Dendritic cell treated with granulocyte-macrophage colony-stimulating factor and Interleukin-4, amounts not matched to agents 40 ng/mL and 50 ng/mL, for 4 days (primary cell): ENCODE measurements around the gene GNMT.

ENCODE experiments used
- H3K27ac Mint-ChIP-seq: one replicate; pipeline ENCODE4 v1.8.0; 2022; ENCODE audit warnings: mild to moderate bottlenecking, mixed read lengths
- H3K27me3 Mint-ChIP-seq: one replicate; pipeline ENCODE4 v1.8.0; 2022; ENCODE audit warnings: mild to moderate bottlenecking, mixed read lengths
- H3K36me3 Mint-ChIP-seq: one replicate; pipeline ENCODE4 v1.8.0; 2022; ENCODE audit warnings: low read depth, mixed read lengths
- H3K4me1 Mint-ChIP-seq: one replicate; pipeline ENCODE4 v1.8.0; 2022; ENCODE audit warnings: low read depth, mixed read lengths
- H3K4me3 Mint-ChIP-seq: one replicate; pipeline ENCODE4 v1.8.0; 2022; ENCODE audit warnings: mild to moderate bottlenecking, moderate library complexity, mixed read lengths
- H3K9me3 Mint-ChIP-seq: one replicate; pipeline ENCODE4 v1.8.0; 2022; ENCODE audit warnings: mixed read lengths
- intact Hi-C: fragments of 100-400 bp; cut with micrococcal nuclease; formaldehyde crosslinking; loops from one replicate; pipeline ENCODE4 v1.15.0; 2022

GNMT gene

GRCh38 chr6:42974919-42975505 lies 14.5 kb downstream of the GNMT start:
- Mint-ChIP-seq H3K27ac (no peak overlapping the region), H3K4me1 (peaks cover 46% of the 10 kb centered on the region)
- intact Hi-C loops: no loop called here

GRCh38 chr6:42978487-42978838 lies 17.9 kb downstream of the GNMT start:
- Mint-ChIP-seq H3K36me3 (peaks cover 28% of the 10 kb centered on the region), H3K4me3 (peak overlapping the region; percentile 92), H3K9me3 (no peaks in the 10 kb centered on the region), H3K27me3 (no peaks in the 10 kb centered on the region), H3K4me1 (peaks cover 39% of the 10 kb centered on the region), H3K27ac (peak overlapping the region; percentile 97)
- intact Hi-C loops: no loop called here

More at GRCh38 chr6:42974919-42975505, 14.5 kb downstream of the GNMT start:
- Mint-ChIP-seq H3K9me3 (no peaks in the 10 kb centered on the region), H3K36me3 (peaks cover 29% of the 10 kb centered on the region), H3K27me3 (no peaks in the 10 kb centered on the region), H3K4me3 (no peak overlapping the region)

- Mint-ChIP-seq H3K27me3 (no peaks in the 10 kb centered on the region), H3K27ac (peak within 1 kb of the TSS; percentile 97), H3K4me3 (peak within 1 kb of the TSS; percentile 92), H3K4me1 (peaks cover 44% of the 10 kb centered on the region), H3K9me3 (no peaks in the 10 kb centered on the region), H3K36me3 (peaks cover 22% of the 10 kb centered on the region)
- intact Hi-C loops: no loop called here
Measured at GRCh38 chr6:42978839-42979522, 18.4 kb downstream of the GNMT start, which contains the start of gene PEX6. Gene PEX6, minus strand, starts transcription at chr6:42979181. Its CDS starts 31 bp downstream, at chr6:42979150.

DNA sequence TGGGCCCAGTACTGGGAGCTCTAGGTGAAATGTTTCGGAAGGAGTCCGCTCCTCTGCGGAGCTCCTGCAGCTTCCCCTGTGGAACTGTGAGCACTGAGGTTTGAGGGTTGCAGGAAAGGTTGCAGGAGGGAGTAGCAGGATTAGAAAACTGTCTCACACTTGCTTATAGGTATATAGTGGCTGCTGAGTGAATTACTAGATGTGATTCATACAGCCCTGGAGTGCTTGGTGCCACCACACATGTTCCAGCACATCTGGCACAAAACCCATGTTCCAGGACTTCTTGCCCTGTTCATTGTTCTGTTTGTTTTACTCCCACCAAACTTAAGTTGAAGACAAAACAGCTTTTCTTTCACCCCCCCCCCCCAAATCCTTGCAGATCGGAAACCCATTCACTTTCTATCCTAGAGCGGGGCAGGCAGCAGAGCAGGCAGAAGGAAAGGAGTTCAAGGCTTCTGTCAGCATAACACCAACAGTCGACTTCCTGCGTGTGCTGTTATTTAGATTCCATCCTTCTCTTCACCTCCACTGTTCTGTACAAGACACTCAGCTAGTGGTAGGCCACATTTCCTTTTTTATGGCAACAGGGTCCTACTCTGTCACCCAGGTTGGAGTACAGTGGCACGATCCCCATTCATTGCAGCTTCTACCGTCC lies 19.1 kb downstream of the GNMT start:
- peak overlapping the region; percentile 92 for H3K4me3 Mint-ChIP-seq
- H3K27me3 Mint-ChIP-seq: no peaks in the 10 kb centered on the region
- peak overlapping the region; percentile 97 for H3K27ac Mint-ChIP-seq
- H3K9me3 Mint-ChIP-seq: no peaks in the 10 kb centered on the region
- H3K4me1 Mint-ChIP-seq: peaks cover 46% of the 10 kb centered on the region
- peaks cover 22% of the 10 kb centered on the region for H3K36me3 Mint-ChIP-seq
- intact Hi-C loops: loop anchor here (5.0 to 10.0 kb wide), 2 partner anchors 47 to 75 kb away; partner anchors contain the start of genes CUL7, KLC4 and MRPL2

DNA sequence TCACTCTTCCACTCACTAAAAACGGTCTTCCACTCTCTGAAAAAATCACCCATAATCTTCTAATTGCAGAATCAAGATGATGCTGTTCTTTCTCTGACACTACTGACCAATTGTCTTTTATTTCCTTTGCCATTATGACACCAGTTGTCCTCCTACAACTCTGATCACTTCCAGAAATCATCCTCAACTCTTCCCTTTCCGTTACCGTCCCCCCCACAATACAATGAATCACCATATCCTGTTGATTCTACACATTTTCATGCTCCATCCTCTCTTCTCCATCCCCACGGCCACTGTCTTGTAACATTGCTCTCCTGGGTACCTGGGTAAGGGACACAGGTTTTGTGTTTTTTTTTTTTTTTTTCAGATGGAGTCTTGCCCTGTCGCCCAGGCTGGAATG lies 21.3 kb downstream of the GNMT start:
- H3K27ac Mint-ChIP-seq: no peak overlapping the region

GRCh38 chr6:42984001-42984923 lies 23.7 kb downstream of the GNMT start, which contains the start of gene PPP2R5D:
Gene PPP2R5D, plus strand, starts transcription at chr6:42984570. Its CDS starts 108 bp downstream, at chr6:42984678.
- Mint-ChIP-seq H3K27me3 (no peaks in the 10 kb centered on the region), H3K4me3 (peak within 1 kb of the TSS; percentile 80), H3K36me3 (peaks cover 25% of the 10 kb centered on the region), H3K27ac (peak within 1 kb of the TSS; percentile 80), H3K9me3 (no peaks in the 10 kb centered on the region), H3K4me1 (peaks cover 70% of the 10 kb centered on the region)
- intact Hi-C loops: loop anchor here (2.0 to 10.0 kb wide), 3 partner anchors 31 to 71 kb away; partner anchors contain the start of genes CUL7, KLC4, KLHDC3 and MRPL2

More for the DNA sequence above, 21.3 kb downstream of the GNMT start:
- no peaks in the 10 kb centered on the region for H3K27me3 Mint-ChIP-seq
- peaks cover 26% of the 10 kb centered on the region for H3K36me3 Mint-ChIP-seq
- H3K4me1 Mint-ChIP-seq: peaks cover 64% of the 10 kb centered on the region
- no peaks in the 10 kb centered on the region for H3K9me3 Mint-ChIP-seq
- no peak overlapping the region for H3K4me3 Mint-ChIP-seq
- intact Hi-C loops: loop anchor here (5.0 to 10.0 kb wide), 2 partner anchors 50 to 73 kb away; partner anchors contain the start of genes CUL7, KLC4 and MRPL2

- no peaks in the 10 kb centered on the region for H3K27me3 Mint-ChIP-seq
- peaks cover 66% of the 10 kb centered on the region for H3K4me1 Mint-ChIP-seq
- peak overlapping the region; percentile 80 for H3K27ac Mint-ChIP-seq
- intact Hi-C loops: loop anchor here (2.0 to 10.0 kb wide), 3 partner anchors 30 to 70 kb away; partner anchors contain the start of genes CUL7, KLC4, KLHDC3 and MRPL2
- peak overlapping the region; percentile 80 for H3K4me3 Mint-ChIP-seq
- peaks cover 32% of the 10 kb centered on the region for H3K36me3 Mint-ChIP-seq
- no peaks in the 10 kb centered on the region for H3K9me3 Mint-ChIP-seq
Measured at GRCh38 chr6:42984924-42985475, 24.4 kb downstream of the GNMT start.

DNA sequence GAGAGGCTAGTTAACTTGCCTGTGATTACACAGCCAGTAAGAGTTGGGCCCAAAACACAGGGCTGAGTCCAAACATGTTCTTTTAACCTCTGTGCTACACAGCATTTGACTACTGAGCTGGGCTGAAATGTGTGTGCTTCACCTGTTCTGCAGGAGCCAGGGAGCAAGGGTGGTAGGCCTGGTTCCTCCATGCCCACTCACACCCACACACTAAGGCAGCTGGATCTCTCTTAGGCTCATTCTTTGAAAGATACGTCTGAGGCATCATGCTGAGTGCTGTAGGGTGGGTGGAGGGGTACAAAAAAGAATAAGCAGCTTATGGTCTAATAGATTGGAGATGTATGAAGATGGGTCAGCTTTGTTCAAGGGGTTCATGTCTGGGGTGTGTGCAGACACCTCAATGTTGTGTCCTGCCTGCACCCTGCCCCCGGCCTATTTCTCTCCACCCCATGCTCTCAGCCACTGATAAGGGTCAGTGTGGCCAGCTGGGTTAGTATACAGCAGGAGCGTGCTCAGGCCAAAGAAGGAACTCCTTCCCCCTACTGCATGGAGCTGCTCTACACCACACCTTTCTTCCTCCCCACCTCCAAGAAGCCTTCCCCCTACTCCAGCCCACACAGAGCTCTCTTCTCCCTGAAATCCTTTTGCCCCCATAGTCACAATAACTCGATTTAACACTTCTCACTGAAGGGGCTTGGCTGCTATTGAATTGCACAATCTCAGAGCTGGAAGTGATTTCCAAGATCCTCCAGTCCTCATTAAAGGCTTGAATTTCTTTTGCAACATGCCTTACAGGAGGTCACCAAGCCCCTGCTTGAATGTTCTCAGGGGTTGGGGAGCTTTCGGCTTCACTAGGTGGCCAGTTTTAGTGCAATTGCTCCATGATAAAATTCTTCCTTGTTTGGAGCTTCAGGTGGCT lies 27.2 kb downstream of the GNMT start:
- peaks cover 56% of the 10 kb centered on the region for H3K4me1 Mint-ChIP-seq
- no peak overlapping the region for H3K4me3 Mint-ChIP-seq
- H3K27me3 Mint-ChIP-seq: no peaks in the 10 kb centered on the region
- H3K36me3 Mint-ChIP-seq: peaks cover 60% of the 10 kb centered on the region
- no peak overlapping the region for H3K27ac Mint-ChIP-seq
- no peaks in the 10 kb centered on the region for H3K9me3 Mint-ChIP-seq
- intact Hi-C loops: loop anchor here (10.0 kb wide), 1 partner anchor 67 kb away; the partner anchor contains the start of genes CUL7, KLC4 and MRPL2

- no peak overlapping the region for H3K27ac Mint-ChIP-seq
- peaks cover 65% of the 10 kb centered on the region for H3K36me3 Mint-ChIP-seq
- no peak overlapping the region for H3K4me3 Mint-ChIP-seq
- H3K4me1 Mint-ChIP-seq: peaks cover 54% of the 10 kb centered on the region
- no peaks in the 10 kb centered on the region for H3K9me3 Mint-ChIP-seq
- intact Hi-C loops: loop anchor here (10.0 kb wide), 1 partner anchor 66 kb away; the partner anchor contains the start of genes CUL7, KLC4 and MRPL2
- H3K27me3 Mint-ChIP-seq: no peaks in the 10 kb centered on the region
Measured at GRCh38 chr6:42988486-42989020, 28.0 kb downstream of the GNMT start.

DNA sequence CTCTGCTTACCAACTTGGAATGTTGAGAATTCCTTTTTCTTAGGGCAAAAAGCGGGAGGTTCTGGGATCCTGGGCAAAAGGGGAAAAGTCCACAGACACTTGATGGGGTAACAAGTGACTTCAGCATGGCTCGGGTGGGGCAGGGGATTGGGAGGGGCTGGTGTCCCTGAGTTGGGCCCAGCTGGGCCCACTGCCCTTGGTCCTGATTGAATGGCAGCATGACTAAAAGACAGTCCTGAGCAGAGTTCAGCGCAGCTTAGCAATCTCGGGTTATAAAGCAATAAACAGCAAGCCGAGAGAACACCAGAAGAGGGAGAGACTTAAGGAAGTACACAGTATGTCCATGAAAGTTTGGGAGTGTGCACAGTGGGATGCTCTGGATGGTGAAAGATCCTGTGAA lies 29.4 kb downstream of the GNMT start:
- Mint-ChIP-seq H3K9me3 (no peaks in the 10 kb centered on the region), H3K4me1 (peaks cover 46% of the 10 kb centered on the region), H3K36me3 (peaks cover 64% of the 10 kb centered on the region), H3K4me3 (no peak overlapping the region), H3K27me3 (no peaks in the 10 kb centered on the region), H3K27ac (no peak overlapping the region)
- intact Hi-C loops: loop anchor here (10.0 kb wide), 1 partner anchor 65 kb away; the partner anchor contains the start of genes CUL7, KLC4 and MRPL2

GRCh38 chr6:42993445-42993844 lies 32.9 kb downstream of the GNMT start:
- peaks cover 62% of the 10 kb centered on the region for H3K36me3 Mint-ChIP-seq
- intact Hi-C loops: no loop called here
- H3K27me3 Mint-ChIP-seq: no peaks in the 10 kb centered on the region
- H3K4me1 Mint-ChIP-seq: peaks cover 11% of the 10 kb centered on the region
- no peak overlapping the region for H3K27ac Mint-ChIP-seq
- no peaks in the 10 kb centered on the region for H3K9me3 Mint-ChIP-seq
- no peak overlapping the region for H3K4me3 Mint-ChIP-seq

DNA sequence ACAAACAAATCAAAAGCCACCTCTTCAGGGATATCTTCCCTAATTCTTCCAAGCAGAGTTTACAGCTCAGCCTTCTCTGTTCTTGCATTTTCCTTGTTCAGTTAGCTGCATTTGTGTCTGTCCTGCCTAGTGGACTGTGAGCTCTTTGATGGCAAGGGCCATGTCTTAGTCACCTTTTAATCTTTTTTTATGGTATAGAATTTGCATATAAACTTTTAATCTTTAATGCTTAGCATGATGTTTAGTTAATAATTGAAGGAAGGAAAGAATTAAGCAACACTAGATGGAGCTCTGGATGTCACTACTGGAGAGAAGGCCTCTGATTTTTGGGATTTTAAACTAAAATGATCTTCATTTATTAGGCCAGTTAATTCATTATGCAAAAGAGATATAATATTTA lies 36.0 kb downstream of the GNMT start:
- no peaks in the 10 kb centered on the region for H3K9me3 Mint-ChIP-seq
- no peak overlapping the region for H3K27ac Mint-ChIP-seq
- no peaks in the 10 kb centered on the region for H3K27me3 Mint-ChIP-seq
- H3K4me1 Mint-ChIP-seq: no peaks in the 10 kb centered on the region
- intact Hi-C loops: no loop called here
- H3K36me3 Mint-ChIP-seq: peaks cover 33% of the 10 kb centered on the region
- no peak overlapping the region for H3K4me3 Mint-ChIP-seq
